ENCODE results near the gene FHOD3. TPM values are rescaled to one million over a fixed set of nuclear protein-coding genes. Genes with fewer than 3 reads are reported as not detected.

The FHOD3 gene
- total and polyA plus RNA-seq, 2 of the 8 experiments (the other 6 are each of a cell fraction or from before 2014, with no cell fraction given): 9.7 to 10.5 TPM

- H3K18ac ChIP-seq (ENCODE audit: extremely low read depth, low read length): no peak overlapping the region
- H3K9me3 ChIP-seq (ENCODE audit: insufficient read depth in 2 of 2, low read depth in 1 of 2, low read length in 1 of 2): no peaks in the 10 kb centered on the region
- peaks cover 2 to 12% (median 9%) of the 10 kb centered on the region in 4 experiments; a peak in 6 of 7 replicates for H3K4me1 ChIP-seq (replicated peaks in 1 of 4; ENCODE audit: control insufficient read depth in 3 of 4, insufficient read depth in 4 of 4, low read length in 3 of 4)
- no peaks in the 10 kb centered on the region for H3K79me1 ChIP-seq (ENCODE audit: low read depth, low read length)
- H2AFZ ChIP-seq (ENCODE audit: low read length): no peak overlapping the region
- H3K23ac ChIP-seq (ENCODE audit: insufficient read length): no peak overlapping the region
- ChIA-PET POLR2A (ENCODE audit: partially characterized antibody) (no interaction called here), CTCF (ENCODE audit: partially characterized antibody) (interaction anchor here (1.2 to 1.8 kb wide), 3 partner anchors 9 to 218 kb away, joined by 4 to 8 read pairs (median 4); no protein-coding TSS in a partner anchor)
- H3K14ac ChIP-seq (ENCODE audit: insufficient read length): no peak overlapping the region
- no peak overlapping the region for H2BK20ac ChIP-seq (ENCODE audit: low read length)
- H2AK5ac ChIP-seq (ENCODE audit: low read depth, low read length): no peak overlapping the region
- H3K56ac ChIP-seq (replicated peaks; ENCODE audit: insufficient read length, low read depth, low read length): no peak overlapping the region
- no peaks in the 10 kb centered on the region for H3K79me2 ChIP-seq (ENCODE audit: control insufficient read depth in 1 of 2, insufficient read depth in 2 of 2, low read length in 2 of 2)
- no peak overlapping the region for H3K9ac ChIP-seq (replicated peaks in 1 of 4; ENCODE audit: extremely low read depth in 1 of 4, low read depth in 3 of 4, low read length in 3 of 4)
- FAIRE-seq: no peak
- H4K8ac ChIP-seq (ENCODE audit: extremely low read depth, insufficient read depth, low read length): no peak overlapping the region
- H2BK120ac ChIP-seq (replicated peaks; ENCODE audit: low read depth, low read length): no peak overlapping the region
- H3K27me3 ChIP-seq (replicated peaks in 1 of 4; ENCODE audit: control insufficient read depth in 3 of 4, extremely low read depth in 1 of 4, insufficient read depth in 3 of 4, low read length in 3 of 4): no peaks in the 10 kb centered on the region
- DNase-seq (ENCODE audit: low read depth in 1 of 2, low spot score in 2 of 2): no peak
- H4K20me1 ChIP-seq (replicated peaks in 1 of 2; ENCODE audit: control insufficient read depth in 1 of 2, insufficient read depth in 2 of 2, low read length in 2 of 2): no peaks in the 10 kb centered on the region
- no peak overlapping the region for H2BK5ac ChIP-seq (ENCODE audit: low read depth, low read length)
- no peaks in the 10 kb centered on the region for H3K36me3 ChIP-seq (ENCODE audit: control insufficient read depth in 2 of 4, insufficient read depth in 4 of 4, low read length in 3 of 4)
- H4K91ac ChIP-seq (replicated peaks; ENCODE audit: insufficient read length, low read length): no peak overlapping the region
- WGBS, 2 experiments (ENCODE audit: extremely low coverage in 1 of 2, insufficient coverage in 1 of 2, insufficient read length in 1 of 2, insufficient replicate concordance in 2 of 2, low coverage in 1 of 2, low lambda C conversion rate in 2 of 2, missing lambda C conversion rate in 1 of 2): 74% methylated on average over 4 of the region's 4 CpGs; no CpG with 5 or more reads in 1 of the 2 experiments
- no peak overlapping the region for H3K27ac ChIP-seq (ENCODE audit: low read depth, low read length)
- no peak overlapping the region for H3K4ac ChIP-seq (replicated peaks; ENCODE audit: insufficient read length, low read depth, low read length)
- H3K4me2 ChIP-seq (ENCODE audit: insufficient read depth in 1 of 2, low read depth in 2 of 2, low read length in 2 of 2): no peak overlapping the region; a peak in 2 of 4 replicates
- no peak overlapping the region for H3K4me3 ChIP-seq (ENCODE audit: extremely low read depth in 1 of 4, insufficient read depth in 2 of 4, low read depth in 3 of 4, low read length in 4 of 4)
- no peak overlapping the region for H4K5ac ChIP-seq (ENCODE audit: insufficient read length, low read depth, low read length)
- H2BK15ac ChIP-seq (ENCODE audit: low read length): no peak overlapping the region
- H2BK12ac ChIP-seq (ENCODE audit: low read depth, low read length): no peak overlapping the region
- H3K23me2 ChIP-seq (ENCODE audit: low read depth, low read length): no peaks in the 10 kb centered on the region
- TF ChIP-seq RXRA (IDR thresholded peaks at IDR 0.05; ENCODE audit: insufficient read depth, low read depth, low read length) (no peak), NANOG (IDR thresholded peaks at IDR 0.05; ENCODE audit: insufficient read depth, low read depth, low read length, poor library complexity, severe bottlenecking) (no peak), SP4 (IDR thresholded peaks at IDR 0.05; ENCODE audit: low read length) (no peak), POU5F1 (IDR thresholded peaks at IDR 0.05; ENCODE audit: low read depth, low read length) (no peak), ATF3 (IDR thresholded peaks at IDR 0.05; ENCODE audit: insufficient read depth, low read depth, low read length) (no peak), BCL11A (IDR thresholded peaks at IDR 0.05; ENCODE audit: low read depth in 2 of 2, low read length in 2 of 2) (no peak), CBX8 (IDR thresholded peaks at IDR 0.05; ENCODE audit: borderline replicate concordance, low read depth, low read length) (no peak), GABPA (IDR thresholded peaks at IDR 0.05; ENCODE audit: borderline replicate concordance, insufficient read depth, low read length) (no peak), BRCA1 (IDR thresholded peaks at IDR 0.05; ENCODE audit: low read depth, low read length) (no peak), USF2 (IDR thresholded peaks at IDR 0.05; ENCODE audit: low read length) (no peak), MAX (IDR thresholded peaks at IDR 0.05) (no peak), JUN (IDR thresholded peaks at IDR 0.05; ENCODE audit: low read depth, low read length) (no peak), CHD2 (IDR thresholded peaks at IDR 0.05; ENCODE audit: low read length) (no peak)
Observed at GRCh38 chr18:36633961-36634412, 336.5 kb downstream of the FHOD3 start.
